ENCODE measurements around the gene LMF2.

The LMF2 gene

GRCh38 chr22:50471197-50471847 lies 36.2 kb downstream of the LMF2 start:
- DNase-seq (ENCODE audit: low read depth) = no peak
- H3K4me3 ChIP-seq (ENCODE audit: low read depth, low read length) = no peak overlapping the region

DNA sequence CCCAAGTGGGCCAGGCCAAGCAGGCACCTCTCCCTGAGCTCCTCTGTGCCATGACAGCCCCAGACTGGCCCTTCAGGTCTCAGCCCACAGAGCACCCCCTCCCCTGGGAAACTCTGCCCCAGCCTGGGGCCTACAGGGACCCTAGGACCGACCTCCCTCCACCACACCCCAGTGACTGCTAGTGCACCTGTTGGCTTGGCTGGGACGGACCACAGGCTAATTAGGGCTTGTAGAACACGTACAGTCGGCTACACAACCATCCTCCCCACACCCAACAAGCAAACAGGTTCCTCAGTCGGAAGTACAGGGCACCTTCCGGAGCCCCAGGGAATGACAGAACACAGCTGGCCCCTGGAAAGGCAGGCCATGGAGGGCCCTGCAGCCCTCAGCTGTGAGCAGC lies 37.0 kb downstream of the LMF2 start:
- no peak for DNase-seq (ENCODE audit: low read depth)
- no peak overlapping the region for H3K4me3 ChIP-seq (ENCODE audit: low read depth, low read length)

DNA sequence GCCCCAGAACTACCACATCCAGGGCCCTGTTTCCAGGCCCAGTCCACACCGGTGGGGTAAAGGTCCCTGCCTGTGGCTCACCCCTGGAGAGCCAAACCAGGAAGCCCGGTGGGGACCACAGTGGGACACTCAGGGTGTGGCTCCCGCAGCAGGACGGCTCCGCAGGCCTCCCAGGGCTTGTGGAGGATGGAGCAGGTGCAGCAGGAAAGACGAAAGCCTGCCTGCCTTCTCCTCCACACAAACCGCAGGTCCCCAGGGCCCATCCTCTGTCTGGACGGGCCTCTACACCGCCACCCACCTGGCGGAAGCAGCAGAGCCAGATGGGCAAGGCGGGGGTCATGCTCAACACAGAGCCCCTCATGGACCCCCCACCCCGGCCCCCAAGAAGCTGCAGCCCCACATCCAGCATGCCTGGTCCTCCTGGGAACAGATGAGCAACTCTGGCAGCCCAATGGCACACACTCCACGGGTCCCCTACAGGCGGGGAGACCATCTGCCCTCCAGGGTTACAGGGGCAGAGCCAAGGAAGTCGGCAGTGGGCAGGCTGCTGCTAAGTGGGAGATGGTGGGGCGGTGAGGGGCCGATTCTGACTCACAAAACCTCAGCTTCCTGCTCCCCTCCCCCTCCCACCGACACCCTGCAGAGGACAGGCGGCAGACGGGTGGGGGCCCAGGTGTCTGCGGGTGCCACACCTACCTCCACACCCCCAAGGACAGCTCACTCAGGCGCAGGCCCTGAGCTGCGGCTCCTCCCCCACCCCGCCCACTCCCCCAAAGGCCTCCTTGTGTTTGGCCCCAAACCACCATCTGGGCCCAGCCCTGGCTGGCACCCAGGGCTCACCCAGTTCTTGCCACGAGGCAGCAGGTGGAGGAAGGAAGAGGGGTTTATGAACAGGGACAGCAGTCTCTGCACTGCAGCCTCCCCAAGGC lies 37.9 kb downstream of the LMF2 start:
- H3K4me3 ChIP-seq (ENCODE audit: low read depth, low read length) = no peak overlapping the region
- no peak for DNase-seq (ENCODE audit: low read depth)

DNA sequence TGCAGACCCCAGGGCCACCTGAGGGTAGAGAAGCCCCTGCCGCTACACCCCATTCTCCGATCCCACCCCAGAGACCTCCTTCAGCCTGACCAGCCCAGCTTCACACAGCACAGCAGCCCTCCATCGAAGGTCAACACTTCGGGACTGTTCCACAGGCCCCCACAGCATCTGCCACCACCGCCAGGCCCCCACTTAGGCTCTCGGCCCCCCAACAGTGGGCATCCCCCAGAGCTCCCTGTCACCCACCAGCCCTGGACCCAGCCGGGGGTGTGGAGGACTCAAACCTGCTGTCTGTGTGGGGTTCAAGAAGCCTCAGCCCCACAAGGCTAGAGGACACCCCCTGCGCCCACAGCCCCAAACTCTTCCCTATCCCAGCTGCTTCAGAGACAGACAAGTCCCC lies 38.9 kb downstream of the LMF2 start:
- DNase-seq (ENCODE audit: low read depth) = no peak
- H3K4me3 ChIP-seq (ENCODE audit: low read depth, low read length) = no peak overlapping the region

DNA sequence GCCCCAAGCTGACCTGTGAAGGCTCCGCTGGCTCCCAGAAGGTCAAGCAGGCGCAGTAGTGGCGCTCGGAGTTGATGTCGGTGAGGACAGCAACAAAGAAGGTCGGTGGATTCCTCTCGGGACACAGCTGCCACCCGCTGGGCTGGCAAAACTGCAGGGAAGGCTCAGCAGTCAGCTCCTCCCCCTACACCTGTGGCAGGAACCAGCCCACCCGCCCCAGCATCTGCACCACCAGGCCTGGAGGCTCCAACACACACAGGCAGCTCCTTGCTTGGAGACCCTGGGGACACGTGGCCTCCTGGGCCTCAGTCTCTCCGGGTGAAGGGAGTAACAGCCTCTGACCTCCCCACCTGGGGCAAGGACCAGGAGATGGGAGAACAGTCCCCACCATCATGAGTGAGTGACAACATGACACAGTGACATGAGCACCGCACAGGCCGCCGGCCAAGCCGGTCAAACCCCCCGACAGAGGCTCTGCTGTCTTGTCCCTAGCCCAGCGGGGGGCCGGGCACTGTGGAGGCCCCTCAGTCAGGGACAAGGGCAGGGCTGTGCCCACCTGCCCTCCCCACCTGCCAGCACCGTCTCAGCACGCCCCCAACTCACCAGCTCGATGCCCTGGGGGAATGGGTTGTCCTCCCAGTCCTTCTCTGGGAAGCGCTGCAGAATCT lies 39.6 kb downstream of the LMF2 start:
- no peak overlapping the region for H3K4me3 ChIP-seq (ENCODE audit: low read depth, low read length)
- DNase-seq (ENCODE audit: low read depth) = no peak

DNA sequence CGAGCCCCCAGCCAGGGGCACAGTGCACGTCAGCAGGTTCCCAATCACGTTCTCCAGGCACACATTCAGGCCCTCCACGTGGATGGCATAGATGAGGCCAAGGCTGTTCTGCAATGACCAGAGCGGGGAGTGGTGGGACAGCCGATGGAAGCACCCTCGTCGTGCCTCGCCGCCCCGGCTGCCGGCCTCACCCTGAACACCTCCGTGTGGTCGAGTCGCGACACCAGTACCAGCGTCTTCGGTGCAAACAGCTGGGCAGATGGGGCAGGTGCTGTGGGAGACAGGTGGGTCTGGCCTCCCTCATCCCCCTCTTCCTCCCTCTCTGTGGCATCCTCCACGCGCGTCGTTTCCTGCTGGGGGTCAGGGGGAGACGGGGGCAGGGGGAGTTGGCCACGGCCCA lies 40.2 kb downstream of the LMF2 start:
- H3K4me3 ChIP-seq (ENCODE audit: low read depth, low read length) = no peak overlapping the region
- DNase-seq (ENCODE audit: low read depth) = no peak

- H3K4me3 ChIP-seq (ENCODE audit: low read depth, low read length) = no peak overlapping the region
- DNase-seq (ENCODE audit: low read depth) = no peak
Observed at GRCh38 chr22:50465066-50465930, 42.2 kb downstream of the LMF2 start.

DNA sequence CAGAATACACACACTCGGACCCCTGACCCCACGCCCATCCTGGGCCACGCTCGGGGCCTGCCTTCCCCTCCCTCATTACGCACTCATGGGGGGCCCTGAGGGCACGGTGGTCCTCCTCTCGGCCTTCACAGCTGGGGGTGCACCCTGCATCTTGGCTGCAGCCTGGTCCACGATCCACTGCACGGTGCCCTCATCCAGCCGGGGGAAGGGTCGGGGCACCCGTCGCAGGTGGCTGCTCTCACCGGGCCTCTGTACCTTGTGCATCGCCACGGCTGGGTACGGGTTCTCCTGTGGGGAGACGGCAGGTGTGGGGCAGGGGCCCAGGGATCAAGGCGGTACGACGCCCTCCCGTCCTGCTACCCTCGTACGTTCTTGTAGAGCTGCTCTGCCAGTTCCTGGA lies 43.1 kb downstream of the LMF2 start:
- H3K4me3 ChIP-seq (ENCODE audit: low read depth, low read length) = no peak overlapping the region
- DNase-seq (ENCODE audit: low read depth) = no peak

GRCh38 chr22:50463188-50463900 lies 44.2 kb downstream of the LMF2 start:
- no peak overlapping the region for H3K4me3 ChIP-seq (ENCODE audit: low read depth, low read length)
- no peak for DNase-seq (ENCODE audit: low read depth)

DNA sequence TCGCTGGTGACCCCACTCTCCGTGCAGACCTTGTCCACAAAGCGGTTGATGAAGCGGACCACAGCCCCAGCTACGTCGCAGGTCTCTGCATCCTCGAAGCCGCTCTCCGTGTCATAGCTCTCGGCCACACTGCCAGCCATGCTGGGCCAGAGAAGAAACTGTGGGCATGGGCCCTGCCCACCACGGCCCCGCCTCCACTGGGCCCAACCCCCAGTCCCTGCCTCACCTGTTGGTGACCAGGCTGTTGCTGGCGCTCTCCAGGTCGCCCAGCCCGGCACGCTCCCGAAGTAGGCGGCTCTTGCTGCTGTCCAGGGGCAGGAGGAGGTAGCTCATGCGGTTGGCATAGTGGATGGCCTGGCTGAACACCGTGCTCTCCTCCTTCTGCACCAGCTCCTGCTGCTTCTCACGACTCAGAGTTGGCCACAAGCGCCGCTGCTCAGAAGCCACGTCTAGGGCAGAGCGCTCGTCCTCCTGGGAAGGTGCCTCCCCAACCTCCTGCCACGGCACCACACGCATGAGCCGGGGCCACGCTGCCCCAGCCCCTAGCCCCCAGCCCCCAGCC lies 45.4 kb downstream of the LMF2 start:
- DNase-seq (ENCODE audit: low read depth) = no peak
- no peak overlapping the region for H3K4me3 ChIP-seq (ENCODE audit: low read depth, low read length)

- DNase-seq (ENCODE audit: low read depth) = no peak
- no peak overlapping the region for H3K4me3 ChIP-seq (ENCODE audit: low read depth, low read length)
Observed at GRCh38 chr22:50461536-50461935, 46.0 kb downstream of the LMF2 start.

DNA sequence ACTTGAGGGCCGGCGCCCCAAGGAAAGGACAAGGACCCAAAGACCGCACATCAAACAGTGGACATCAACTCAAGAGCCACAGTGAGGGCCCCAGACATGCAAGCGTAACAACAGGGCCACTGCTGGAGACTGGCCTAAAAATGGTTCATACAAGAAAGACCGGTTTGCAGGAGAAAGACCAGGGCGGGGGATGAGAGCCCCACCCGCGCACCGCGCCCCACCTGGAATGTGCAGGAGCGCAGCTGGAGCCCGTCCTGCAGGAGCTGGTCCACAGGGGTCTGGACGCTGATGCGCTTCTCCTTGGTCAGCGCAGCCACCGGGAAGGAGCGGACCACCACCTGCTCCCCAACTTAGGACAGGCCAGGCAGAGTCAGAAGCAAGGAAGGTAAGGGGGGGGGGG lies 46.6 kb downstream of the LMF2 start:
- no peak overlapping the region for H3K4me3 ChIP-seq (ENCODE audit: low read depth, low read length)
- DNase-seq (ENCODE audit: low read depth) = no peak

GRCh38 chr22:50459496-50460140 lies 47.9 kb downstream of the LMF2 start:
- DNase-seq (ENCODE audit: low read depth) = no peak

GRCh38 chr22:50459016-50459415 lies 48.5 kb downstream of the LMF2 start:
- no peak for DNase-seq (ENCODE audit: low read depth)
- H3K4me3 ChIP-seq (ENCODE audit: low read depth, low read length) = no peak overlapping the region

More at GRCh38 chr22:50459496-50460140, 47.9 kb downstream of the LMF2 start:
- no peak overlapping the region for H3K4me3 ChIP-seq (ENCODE audit: low read depth, low read length)

DNA sequence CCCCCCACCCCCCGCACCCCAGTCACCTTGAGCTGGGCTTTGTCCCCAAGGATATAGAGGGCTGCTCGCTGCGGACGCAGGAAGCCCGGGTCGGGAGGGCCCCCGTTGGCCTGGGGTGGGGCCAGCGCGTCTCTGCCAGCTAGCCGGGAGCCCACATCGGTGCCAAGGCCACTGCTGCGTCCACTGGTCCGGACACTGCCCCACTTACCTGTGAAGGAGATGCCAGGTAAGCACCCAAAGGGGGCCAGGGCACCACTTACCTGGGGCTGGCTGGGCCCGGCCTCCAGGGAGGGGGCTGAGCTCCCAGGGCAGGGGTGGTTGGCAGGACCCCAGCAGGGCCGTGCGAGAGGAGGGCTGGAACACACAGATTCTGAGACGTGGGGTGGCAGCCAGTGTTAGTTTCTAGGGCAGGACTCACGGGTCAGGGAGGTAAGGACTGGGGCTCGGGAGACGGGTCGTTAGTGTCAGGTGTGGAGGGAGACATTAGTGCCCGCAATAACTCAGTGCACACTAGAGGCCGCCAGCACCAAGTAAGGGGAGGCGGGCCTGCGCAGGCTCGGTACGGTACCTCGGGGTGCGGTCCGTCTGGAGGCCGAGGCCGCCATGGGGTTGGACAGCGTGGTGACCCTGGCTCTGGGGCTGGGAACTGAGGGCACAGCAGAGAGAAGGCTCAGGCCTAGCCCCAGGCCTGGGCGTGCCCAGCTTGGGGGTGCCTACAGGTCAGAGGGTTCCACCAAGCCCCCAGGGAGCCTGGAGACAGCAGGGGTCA lies 50.9 kb downstream of the LMF2 start:
- H3K4me3 ChIP-seq (ENCODE audit: low read depth, low read length) = no peak overlapping the region
- no peak for DNase-seq (ENCODE audit: low read depth)

DNA sequence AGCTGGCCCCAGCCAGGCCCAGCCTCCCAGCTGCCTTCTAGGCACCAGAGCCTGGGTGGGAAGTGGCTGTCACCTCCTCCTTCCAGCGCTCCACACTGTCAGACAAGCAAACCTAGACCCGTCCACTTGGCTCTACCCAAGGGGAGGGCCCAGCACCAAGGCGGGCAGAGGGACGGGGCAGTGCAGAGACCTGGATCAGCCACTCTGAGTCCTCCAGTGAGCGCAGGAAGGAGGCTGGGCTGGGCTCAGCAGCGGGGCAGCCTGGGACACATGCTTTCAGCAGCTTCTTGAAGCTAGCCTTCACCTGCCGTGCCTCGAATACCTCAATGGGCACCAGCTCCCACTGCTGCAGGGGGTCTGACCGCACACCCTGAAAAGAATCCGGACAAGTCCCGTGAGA lies 51.5 kb downstream of the LMF2 start:
- no peak overlapping the region for H3K4me3 ChIP-seq (ENCODE audit: low read depth, low read length)
- DNase-seq (ENCODE audit: low read depth) = no peak

DNA sequence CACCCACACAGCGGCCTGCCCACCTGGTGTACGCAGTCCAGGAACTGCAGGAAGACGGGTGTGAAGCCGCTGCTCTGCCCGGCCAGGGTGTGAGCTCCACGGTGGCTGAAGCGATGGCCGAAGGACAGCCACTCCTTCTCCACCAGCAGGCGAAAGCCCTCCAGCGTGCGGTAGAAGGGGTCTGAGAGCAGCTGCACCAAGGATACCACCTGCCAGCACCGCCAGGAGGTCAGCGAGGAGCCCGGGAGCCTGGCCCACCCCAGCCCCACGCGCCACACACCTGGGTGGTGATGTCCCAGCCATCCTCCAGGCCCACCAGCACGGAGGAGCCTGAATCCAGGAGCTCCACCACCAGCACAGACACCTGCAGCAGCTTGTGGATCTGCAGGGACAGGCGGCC lies 52.3 kb downstream of the LMF2 start:
- H3K4me3 ChIP-seq (ENCODE audit: low read depth, low read length) = no peak overlapping the region

More for the DNA sequence above, 52.3 kb downstream of the LMF2 start:
- DNase-seq (ENCODE audit: low read depth) = no peak
